Natural killer cell (primary cell): ENCODE data around the gene KMT5B. TPM values are rescaled to one million over a fixed set of nuclear protein-coding genes. Genes with fewer than 3 reads are reported as not detected.

Experiments used
- ATAC-seq, 3 donors: fragments of 150-1000 bp in 2 of 3; fragments of 200-7000 bp in 1 of 3; cut with Tn5 transposase; 1 replicate in 1 of 3; 2 replicates in 2 of 3; pipeline ENCODE4 v1.10.0; 2021; ENCODE audit warnings: mild to moderate bottlenecking in 2 of 3, moderate library complexity in 2 of 3
- DNase-seq, 2 donors: peaks; one replicate each; pipeline versions ENCODE4 v3.0.0 to v3.0.0-alpha.2; 2013 to 2021; ENCODE audit warnings: mixed read lengths in 1 of 2
- H3K27ac ChIP-seq: one replicate; pipeline ENCODE4 v1.5.1; 2013; ENCODE audit warnings: mild to moderate bottlenecking, low read length
- H3K27me3 ChIP-seq: one replicate; pipeline ENCODE4 v1.6.1; 2013; ENCODE audit warnings: low read length; ENCODE audit not compliant: control insufficient read depth, insufficient read depth
- H3K36me3 ChIP-seq: one replicate; pipeline ENCODE4 v1.6.1; 2013; ENCODE audit warnings: low read length; ENCODE audit not compliant: control insufficient read depth, insufficient read depth
- H3K4me1 ChIP-seq: one replicate; pipeline ENCODE4 v1.6.1; 2013; ENCODE audit warnings: low read length; ENCODE audit not compliant: control insufficient read depth, insufficient read depth
- H3K4me3 ChIP-seq: one replicate; pipeline ENCODE4 v1.5.1; 2013; ENCODE audit warnings: low read length
- H3K9me3 ChIP-seq: one replicate; pipeline ENCODE4 v1.6.1; 2013; ENCODE audit warnings: low read length; ENCODE audit not compliant: control insufficient read depth, insufficient read depth
- H3K27ac Mint-ChIP-seq, 2 donors: one replicate each; pipeline ENCODE4 v1.8.0; 2022; ENCODE audit warnings: mild to moderate bottlenecking in 2 of 2, mixed read lengths in 2 of 2, moderate library complexity in 1 of 2
- H3K27me3 Mint-ChIP-seq, 2 donors: one replicate each; pipeline ENCODE4 v1.8.0; 2022; ENCODE audit warnings: low read depth in 2 of 2, mixed read lengths in 2 of 2
- H3K36me3 Mint-ChIP-seq: one replicate; pipeline ENCODE4 v1.8.0; 2022; ENCODE audit warnings: mixed read lengths
- H3K4me1 Mint-ChIP-seq, 2 donors: one replicate each; pipeline ENCODE4 v1.8.0; 2022; ENCODE audit warnings: mixed read lengths in 2 of 2
- H3K4me3 Mint-ChIP-seq: one replicate; pipeline ENCODE4 v1.8.0; 2022; ENCODE audit warnings: mild to moderate bottlenecking, moderate library complexity, mixed read lengths
- H3K9me3 Mint-ChIP-seq, 2 donors: one replicate each; pipeline ENCODE4 v1.8.0; 2022; ENCODE audit warnings: mixed read lengths in 2 of 2
- CTCF ChIP-seq: fragments of 200-600 bp; IDR thresholded peaks from one replicate; pipeline ENCODE4 v1.8.0; 2022; ENCODE audit warnings: antibody characterized with exemption
- WGBS: methylation state at CpG from one replicate; pipeline ENCODE4 v1.1.7; 2013; ENCODE audit warnings: missing lambda C conversion rate; ENCODE audit not compliant: insufficient coverage; 5-methylcytosine and 5-hydroxymethylcytosine counted together
- intact Hi-C: fragments of 100-400 bp; cut with micrococcal nuclease; formaldehyde crosslinking; loops from one replicate; pipeline ENCODE4 v1.14.2; 2022
- total RNA-seq, 4 donors: library from RNA; stranded (reverse); fragments of 120-200 nt in 1 of 4; gene quantifications; one replicate each; pipeline versions ENCODE4 v1.2.3 to v1.2.4, GENCODE V29; 2013 to 2022

KMT5B gene
- total RNA-seq, 3 donors from 2014 or later (not counting 1 experiment from before 2014, with no cell fraction given) = 45.0 to 60.1 (median 55.6) TPM

GRCh38 chr11:68107689-68108088 is 105.4 kb downstream of the KMT5B start:
- intact Hi-C loops = no loop called here
- no peak for TF ChIP-seq CTCF
- 92% methylated on average over 10 of the region's 10 CpGs for WGBS
- H3K27me3 ChIP-seq = no peaks in the 10 kb centered on the region
- no peak overlapping the region for H3K27ac ChIP-seq
- H3K4me1 ChIP-seq = no peaks in the 10 kb centered on the region
- H3K4me3 ChIP-seq = no peak overlapping the region
- ATAC-seq (no peak), DNase-seq (no peak)
- H3K36me3 ChIP-seq = no peaks in the 10 kb centered on the region
- Mint-ChIP-seq H3K9me3 (no peaks in the 10 kb centered on the region), H3K4me3 (no peak overlapping the region), H3K27ac (no peak overlapping the region), H3K27me3 (no peaks in the 10 kb centered on the region), H3K36me3 (no peaks in the 10 kb centered on the region), H3K4me1 (peaks cover 0 to 4% of the 10 kb centered on the region in 2 donors)
- no peaks in the 10 kb centered on the region for H3K9me3 ChIP-seq

GRCh38 chr11:68106165-68106940 is 106.7 kb downstream of the KMT5B start:
- Mint-ChIP-seq H3K9me3 (no peaks in the 10 kb centered on the region), H3K4me3 (no peak overlapping the region), H3K4me1 (peaks cover 1 to 6% of the 10 kb centered on the region in 2 donors), H3K27me3 (no peaks in the 10 kb centered on the region), H3K27ac (no peak overlapping the region), H3K36me3 (no peaks in the 10 kb centered on the region)
- no peak for TF ChIP-seq CTCF
- WGBS = 87% methylated on average over 6 of the region's 8 CpGs
- Histone ChIP-seq H3K4me1 (no peaks in the 10 kb centered on the region), H3K9me3 (no peaks in the 10 kb centered on the region), H3K4me3 (no peak overlapping the region), H3K27me3 (no peaks in the 10 kb centered on the region), H3K36me3 (no peaks in the 10 kb centered on the region), H3K27ac (no peak overlapping the region)
- no peak for DNase-seq
- no peak for ATAC-seq
- intact Hi-C loops = no loop called here

Other genes with a start within 250 kb of the KMT5B start
- gene UNC93B1, start 209.2 kb downstream of the KMT5B start, total RNA-seq = 10 to 100 TPM; 26.6 to 44.3 (median 39.7) TPM
- gene ALDH3B1, start 203.0 kb downstream of the KMT5B start, total RNA-seq = 1 to 10 TPM; 2.4 to 9.0 (median 4.0) TPM
- gene NDUFS8, start 182.6 kb downstream of the KMT5B start, total RNA-seq = 10 to 100 TPM; 84.5 to 95.2 (median 90.7) TPM
- gene TCIRG1, start 174.3 kb downstream of the KMT5B start, total RNA-seq = 100 to 1,000 TPM; 438 to 480 (median 465) TPM
- 10 to 100 TPM; 15.8 to 24.6 (median 24.4) TPM for gene CHKA, start 91.9 kb downstream of the KMT5B start, total RNA-seq
- gene C11orf24, start 58.7 kb upstream of the KMT5B start, total RNA-seq = 10 to 100 TPM; 15.6 to 26.1 (median 17.7) TPM
- 1 to 10 TPM in 1 of 3 donors, under 1 TPM in 2; 0.36 to 1.3 (median 0.89) TPM for gene LRP5, start 99.3 kb upstream of the KMT5B start, total RNA-seq
- gene PPP6R3, start 247.5 kb upstream of the KMT5B start, total RNA-seq = 100 to 1,000 TPM; 148 to 176 (median 149) TPM